SK-N-SH treated with all-trans-retinoic acid at 6 μM for 48 hours (cell line): ENCODE results near the gene ALOX15.
A peak's percentile ranks its signal among the peaks of the same experiment; 100 is the strongest.
"Not testable (repeated sequence)": the region's sequence is repeated elsewhere in the genome, so short reads cannot be mapped to it uniquely, and the experiment has no call there.

Experiments
- ATAC-seq: fragments of 200-7000 bp; cut with Tn5 transposase; 3 replicates; pipeline ENCODE4 v1.9.1; 2020; ENCODE audit warnings: mild to moderate bottlenecking, moderate library complexity
- ARNTL ChIP-seq: fragments of 450-650 bp; formaldehyde crosslinking; IDR thresholded peaks from 2 replicates; pipeline ENCODE4 v1.5.0; 2020; ENCODE audit warnings: low read depth, mild to moderate bottlenecking, moderate library complexity, borderline replicate concordance
- BACH2 ChIP-seq: fragments of 250-450 bp; sonication (Bioruptor Pico); IDR thresholded peaks from 2 replicates; pipeline ENCODE4 v1.9.0; 2021; ENCODE audit warnings: mild to moderate bottlenecking, borderline replicate concordance
- CSDC2 ChIP-seq: fragments of 250-450 bp; sonication (Bioruptor Pico); IDR thresholded peaks from 2 replicates; pipeline ENCODE4 v1.5.0; 2020; ENCODE audit warnings: mild to moderate bottlenecking, moderate library complexity
- CSRNP3 ChIP-seq: fragments of 250-450 bp; sonication (Bioruptor Pico); IDR thresholded peaks from 2 replicates; pipeline ENCODE4 v1.5.1; 2021; ENCODE audit warnings: mild to moderate bottlenecking, moderate library complexity
- ESRRG ChIP-seq: fragments of 250-450 bp; sonication (Bioruptor Pico); IDR thresholded peaks from 2 replicates; pipeline ENCODE4 v1.6.1; 2021; ENCODE audit warnings: mild to moderate bottlenecking
- GLIS3 ChIP-seq: fragments of 250-450 bp; sonication (Bioruptor Pico); IDR thresholded peaks from 2 replicates; pipeline ENCODE4 v1.5.0; 2020; ENCODE audit warnings: mild to moderate bottlenecking, moderate library complexity
- ISL1 ChIP-seq: fragments of 250-450 bp; sonication (Bioruptor Pico); IDR thresholded peaks from 2 replicates; pipeline ENCODE4 v2.1.2; 2022; ENCODE audit warnings: mild to moderate bottlenecking, moderate library complexity
- OSR1 ChIP-seq: fragments of 250-450 bp; sonication (Bioruptor Pico); IDR thresholded peaks from 2 replicates; pipeline ENCODE4 v1.8.0; 2022; ENCODE audit warnings: moderate library complexity, mild to moderate bottlenecking, inconsistent platforms
- PPARA ChIP-seq: fragments of 250-450 bp; sonication (Bioruptor Pico); IDR thresholded peaks from 2 replicates; pipeline ENCODE4 v1.5.0; 2020; ENCODE audit warnings: mild to moderate bottlenecking, borderline replicate concordance
- RARB ChIP-seq: fragments of 250-450 bp; sonication (Bioruptor Pico); IDR thresholded peaks from 2 replicates; pipeline ENCODE4 v1.8.0; 2021; ENCODE audit warnings: mild to moderate bottlenecking, moderate library complexity
- SNAI2 ChIP-seq: fragments of 250-450 bp; sonication (Bioruptor Pico); IDR thresholded peaks from 2 replicates; pipeline ENCODE4 v1.5.0; 2020; ENCODE audit warnings: mild to moderate bottlenecking, moderate library complexity
- TCF4 ChIP-seq: fragments of 250-450 bp; sonication (Bioruptor Pico); IDR thresholded peaks from 2 replicates; pipeline ENCODE4 v1.8.0; 2021; ENCODE audit warnings: mild to moderate bottlenecking, moderate library complexity, borderline replicate concordance
- TOX ChIP-seq: fragments of 250-450 bp; sonication (Bioruptor Pico); IDR thresholded peaks from 2 replicates; pipeline ENCODE4 v1.8.0; 2021; ENCODE audit warnings: mild to moderate bottlenecking, moderate library complexity, borderline replicate concordance
- ZC3H10 ChIP-seq: fragments of 250-450 bp; sonication (Bioruptor Pico); IDR thresholded peaks from 2 replicates; pipeline ENCODE4 v1.5.1; 2021; ENCODE audit warnings: mild to moderate bottlenecking, moderate library complexity
- ZFP3 ChIP-seq: fragments of 250-450 bp; sonication (Bioruptor Pico); IDR thresholded peaks from 2 replicates; pipeline ENCODE4 v1.5.0; 2020; ENCODE audit warnings: mild to moderate bottlenecking, moderate library complexity
- ZFP30 ChIP-seq: fragments of 450-650 bp; formaldehyde crosslinking; IDR thresholded peaks from 2 replicates; pipeline ENCODE4 v1.5.0; 2022; ENCODE audit warnings: mild to moderate bottlenecking, moderate library complexity
- ZNF565 ChIP-seq: fragments of 450-650 bp; formaldehyde crosslinking; conservative IDR thresholded peaks from 2 replicates; pipeline ENCODE4 v1.5.0; 2020; ENCODE audit warnings: low read depth, mild to moderate bottlenecking, moderate library complexity
- ZNF70 ChIP-seq: fragments of 450-650 bp; formaldehyde crosslinking; IDR thresholded peaks from 2 replicates; pipeline ENCODE4 v1.5.0; 2020; ENCODE audit warnings: mild to moderate bottlenecking, moderate library complexity
- TF ChIP-seq, protein P1 (sequence below): fragments of 250-450 bp; sonication (Bioruptor Pico); IDR thresholded peaks from 2 replicates; pipeline ENCODE4 v1.8.0; 2021; ENCODE audit warnings: low read depth, mild to moderate bottlenecking, moderate library complexity, borderline replicate concordance
- TF ChIP-seq, protein P2 (sequence below): fragments of 250-450 bp; sonication (Bioruptor Pico); IDR thresholded peaks from 2 replicates; pipeline ENCODE4 v1.8.0; 2020; ENCODE audit warnings: mild to moderate bottlenecking, moderate library complexity, borderline replicate concordance
- TF ChIP-seq, protein P3 (sequence below): fragments of 250-450 bp; sonication (Bioruptor Pico); IDR thresholded peaks from 2 replicates; pipeline ENCODE4 v1.5.1; 2020; ENCODE audit warnings: low read depth, mild to moderate bottlenecking, moderate library complexity

Gene ALOX15

DNA sequence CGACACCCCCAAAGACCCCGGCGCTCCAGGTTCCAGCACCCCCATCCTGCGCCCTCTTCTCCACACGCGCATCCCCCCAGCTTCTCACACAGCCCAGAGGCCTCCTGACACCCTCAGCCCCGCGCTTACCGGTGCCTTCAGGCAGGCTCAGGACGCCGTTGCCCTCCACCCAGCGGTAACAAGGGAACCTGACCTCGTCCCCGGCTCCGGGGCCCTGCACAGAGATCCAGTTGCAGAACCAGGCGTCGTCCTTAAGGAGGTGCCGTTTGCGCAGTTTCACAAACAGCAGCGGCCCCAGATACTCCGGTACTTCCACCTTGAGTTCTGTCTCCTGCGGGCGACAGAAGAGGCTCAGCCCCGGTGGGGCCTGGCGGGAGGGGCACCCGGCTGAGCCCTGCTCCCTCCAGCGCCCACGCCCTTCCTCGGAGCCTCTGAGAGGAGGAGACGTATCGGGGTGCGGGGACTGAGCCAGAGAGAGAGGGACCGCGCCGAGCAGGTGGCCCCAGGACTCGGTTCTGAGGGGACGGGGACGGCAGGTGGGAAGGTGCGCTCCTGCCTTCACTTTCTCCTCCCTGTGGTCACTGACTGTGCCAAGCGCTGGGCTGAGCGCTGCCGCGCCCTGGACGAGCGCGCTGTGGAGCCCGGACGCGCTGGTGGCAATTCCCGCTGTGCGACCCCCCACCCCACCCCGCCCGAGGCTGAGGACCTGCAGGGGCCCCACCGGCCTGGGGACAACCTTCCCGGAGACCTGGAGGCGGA lies 2.0 kb downstream of the ALOX15 start:
- peak; percentile 72 for ATAC-seq

DNA sequence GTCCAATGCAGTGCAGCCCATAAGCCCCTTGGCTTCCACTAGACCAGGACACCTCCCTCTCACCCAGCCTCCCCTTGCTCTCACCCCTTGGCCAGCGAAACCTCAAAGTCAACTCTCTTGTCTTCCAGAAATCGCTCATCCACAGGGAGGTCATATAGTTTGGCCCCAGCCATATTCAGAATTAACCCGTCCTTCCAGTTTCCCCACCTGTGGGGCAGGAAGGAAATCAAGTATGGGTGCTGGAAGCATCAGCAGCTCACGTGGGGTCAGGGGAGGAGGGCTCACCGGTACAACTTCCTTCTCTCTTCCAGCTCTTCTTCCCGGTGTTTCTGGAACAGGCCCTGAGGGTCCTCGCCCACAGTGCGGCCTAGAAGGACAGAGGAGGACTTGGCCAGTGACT lies 2.7 kb downstream of the ALOX15 start:
- not testable (repeated sequence) for ATAC-seq

GRCh38 chr17:4636474-4637100 lies 4.9 kb downstream of the ALOX15 start:
- no peak for ATAC-seq
- TF ChIP-seq CSDC2 (CRISPR knock-in tag), result no peak
- no peak for TF ChIP-seq ZFP3 (CRISPR knock-in tag)
- TF ChIP-seq TCF4 (CRISPR knock-in tag), result no peak

- ATAC-seq, result peak; percentile 31; the same call in 2 of the 3 replicates
- TF ChIP-seq SNAI2 (CRISPR knock-in tag), result no peak
- TF ChIP-seq ZFP30, result no peak
- TF ChIP-seq ESRRG, result no peak
- TF ChIP-seq PPARA (CRISPR knock-in tag), result no peak
- no peak for TF ChIP-seq ZFP3 (CRISPR knock-in tag)
- TF ChIP-seq BACH2 (CRISPR knock-in tag), result no peak
- no peak for TF ChIP-seq CSDC2 (CRISPR knock-in tag)
- no peak for TF ChIP-seq CSRNP3 (CRISPR knock-in tag)
- no peak for TF ChIP-seq TOX (CRISPR knock-in tag)
- TF ChIP-seq ISL1, result no peak
- TF ChIP-seq ARNTL (CRISPR knock-in tag), result no peak
- no peak for TF ChIP-seq ZC3H10
- TF ChIP-seq OSR1, result no peak
- TF ChIP-seq, protein P1, sequence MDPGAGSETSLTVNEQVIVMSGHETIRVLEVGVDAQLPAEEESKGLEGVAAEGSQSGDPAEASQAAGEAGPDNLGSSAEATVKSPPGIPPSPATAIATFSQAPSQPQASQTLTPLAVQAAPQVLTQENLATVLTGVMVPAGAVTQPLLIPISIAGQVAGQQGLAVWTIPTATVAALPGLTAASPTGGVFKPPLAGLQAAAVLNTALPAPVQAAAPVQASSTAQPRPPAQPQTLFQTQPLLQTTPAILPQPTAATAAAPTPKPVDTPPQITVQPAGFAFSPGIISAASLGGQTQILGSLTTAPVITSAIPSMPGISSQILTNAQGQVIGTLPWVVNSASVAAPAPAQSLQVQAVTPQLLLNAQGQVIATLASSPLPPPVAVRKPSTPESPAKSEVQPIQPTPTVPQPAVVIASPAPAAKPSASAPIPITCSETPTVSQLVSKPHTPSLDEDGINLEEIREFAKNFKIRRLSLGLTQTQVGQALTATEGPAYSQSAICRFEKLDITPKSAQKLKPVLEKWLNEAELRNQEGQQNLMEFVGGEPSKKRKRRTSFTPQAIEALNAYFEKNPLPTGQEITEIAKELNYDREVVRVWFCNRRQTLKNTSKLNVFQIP, result no peak
- TF ChIP-seq, protein P2, sequence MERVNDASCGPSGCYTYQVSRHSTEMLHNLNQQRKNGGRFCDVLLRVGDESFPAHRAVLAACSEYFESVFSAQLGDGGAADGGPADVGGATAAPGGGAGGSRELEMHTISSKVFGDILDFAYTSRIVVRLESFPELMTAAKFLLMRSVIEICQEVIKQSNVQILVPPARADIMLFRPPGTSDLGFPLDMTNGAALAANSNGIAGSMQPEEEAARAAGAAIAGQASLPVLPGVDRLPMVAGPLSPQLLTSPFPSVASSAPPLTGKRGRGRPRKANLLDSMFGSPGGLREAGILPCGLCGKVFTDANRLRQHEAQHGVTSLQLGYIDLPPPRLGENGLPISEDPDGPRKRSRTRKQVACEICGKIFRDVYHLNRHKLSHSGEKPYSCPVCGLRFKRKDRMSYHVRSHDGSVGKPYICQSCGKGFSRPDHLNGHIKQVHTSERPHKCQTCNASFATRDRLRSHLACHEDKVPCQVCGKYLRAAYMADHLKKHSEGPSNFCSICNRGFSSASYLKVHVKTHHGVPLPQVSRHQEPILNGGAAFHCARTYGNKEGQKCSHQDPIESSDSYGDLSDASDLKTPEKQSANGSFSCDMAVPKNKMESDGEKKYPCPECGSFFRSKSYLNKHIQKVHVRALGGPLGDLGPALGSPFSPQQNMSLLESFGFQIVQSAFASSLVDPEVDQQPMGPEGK (CRISPR knock-in tag), result no peak
- TF ChIP-seq, protein P3, sequence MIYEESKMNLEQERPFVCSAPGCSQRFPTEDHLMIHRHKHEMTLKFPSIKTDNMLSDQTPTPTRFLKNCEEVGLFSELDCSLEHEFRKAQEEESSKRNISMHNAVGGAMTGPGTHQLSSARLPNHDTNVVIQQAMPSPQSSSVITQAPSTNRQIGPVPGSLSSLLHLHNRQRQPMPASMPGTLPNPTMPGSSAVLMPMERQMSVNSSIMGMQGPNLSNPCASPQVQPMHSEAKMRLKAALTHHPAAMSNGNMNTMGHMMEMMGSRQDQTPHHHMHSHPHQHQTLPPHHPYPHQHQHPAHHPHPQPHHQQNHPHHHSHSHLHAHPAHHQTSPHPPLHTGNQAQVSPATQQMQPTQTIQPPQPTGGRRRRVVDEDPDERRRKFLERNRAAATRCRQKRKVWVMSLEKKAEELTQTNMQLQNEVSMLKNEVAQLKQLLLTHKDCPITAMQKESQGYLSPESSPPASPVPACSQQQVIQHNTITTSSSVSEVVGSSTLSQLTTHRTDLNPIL, result no peak
- no peak for TF ChIP-seq RARB (CRISPR knock-in tag)
- no peak for TF ChIP-seq ZNF70 (CRISPR knock-in tag)
- TF ChIP-seq GLIS3, result no peak
- TF ChIP-seq, all 23 proteins: peak for 0
Measured at GRCh38 chr17:4635823-4636375, 5.6 kb downstream of the ALOX15 start.

- no peak for ATAC-seq
Measured at GRCh38 chr17:4634976-4635375, 6.5 kb downstream of the ALOX15 start.

More at GRCh38 chr17:4634976-4635375, 6.5 kb downstream of the ALOX15 start:
- TF ChIP-seq ZNF70 (CRISPR knock-in tag) (no peak), PPARA (CRISPR knock-in tag) (no peak), ZC3H10 (no peak), OSR1 (no peak), RARB (CRISPR knock-in tag) (no peak), ZFP30 (no peak), ISL1 (no peak), ZNF565 (no peak)
- TF ChIP-seq, protein P2 (CRISPR knock-in tag), result no peak
